GM12878 (cell line): Measurements from ENCODE around the gene ADCY7.

ENCODE experiments used
- CTCF ChIP-seq, 3 experiments: IDR thresholded peaks in 2 of 3; conservative IDR thresholded peaks in 1 of 3; 2 replicates each; pipeline ENCODE4 v1.5.1; 2011; ENCODE audit warnings: low read depth in 3 of 3, low read length in 3 of 3, mild to moderate bottlenecking in 3 of 3, control low read depth in 2 of 3, moderate library complexity in 2 of 3, inconsistent platforms in 1 of 3, mixed read lengths in 1 of 3; ENCODE audit not compliant: control insufficient read depth in 2 of 3, insufficient read depth in 1 of 3; ENCODE audit errors: extremely low read depth in 1 of 3
- EZH2 ChIP-seq: IDR thresholded peaks from 2 replicates; pipeline ENCODE4 v1.6.1; 2012; ENCODE audit warnings: low read depth, mild to moderate bottlenecking, control low read depth, inconsistent platforms, low read length, borderline replicate concordance; ENCODE audit not compliant: control insufficient read depth
- MAX ChIP-seq: IDR thresholded peaks from 2 replicates; pipeline ENCODE4 v1.6.1; 2012; ENCODE audit warnings: low read depth, low read length, improper control_type of control experiment
- SUZ12 ChIP-seq: fragments of 200-600 bp; sonication (generic); IDR thresholded peaks from one replicate; pipeline ENCODE4 v1.6.1; 2018; ENCODE audit warnings: antibody characterized with exemption, mild to moderate bottlenecking; ENCODE audit not compliant: unreplicated experiment
- TBL1XR1 ChIP-seq: IDR thresholded peaks from 2 replicates; pipeline ENCODE4 v1.6.1; 2012; ENCODE audit warnings: low read depth, low read length, improper control_type of control experiment
- USF1 ChIP-seq: IDR thresholded peaks from 2 replicates; pipeline ENCODE4 v1.6.1; 2011; ENCODE audit warnings: borderline replicate concordance, low read depth, mild to moderate bottlenecking, moderate library complexity, mixed read lengths, low read length; ENCODE audit not compliant: insufficient read depth; ENCODE audit errors: extremely low read length
- ZSCAN29 ChIP-seq: fragments of 450-650 bp; IDR thresholded peaks from 2 replicates; pipeline ENCODE4 v1.6.1; 2017; ENCODE audit warnings: mild to moderate bottlenecking, moderate library complexity

- no peak for TF ChIP-seq EZH2
- TF ChIP-seq CTCF (IDR thresholded peaks at IDR 0.05 in 2 of 3, conservative IDR thresholded peaks at IDR 0.05 in 1 of 3; ENCODE audit: control insufficient read depth in 2 of 3, extremely low read depth in 1 of 3, insufficient read depth in 1 of 3, low read depth in 3 of 3, low read length in 3 of 3), result no peak
- no peak for TF ChIP-seq TBL1XR1
- TF ChIP-seq USF1, result no peak
- no peak for TF ChIP-seq MAX
- no peak for TF ChIP-seq ZSCAN29
- TF ChIP-seq SUZ12, result no peak
These were observed 42.0 kb downstream of the ADCY7 start for GRCh38 chr16:50308237-50308965.
